ENCODE results near the gene TPST2. TPM values are rescaled to one million over a fixed set of nuclear protein-coding genes. Genes with fewer than 3 reads are reported as not detected.

TPST2 gene
- total RNA-seq, 1 donor from 2014 or later: 11.0 TPM

- no peaks in the 10 kb centered on the region for H3K27me3 Mint-ChIP-seq
- H3K4me1 Mint-ChIP-seq: peaks cover 8% of the 10 kb centered on the region
- ChIA-PET CTCF (no interaction called here), POLR2A (no interaction called here)
- no peak overlapping the region for H3K4me3 Mint-ChIP-seq
- peaks cover 8% of the 10 kb centered on the region for H3K36me3 Mint-ChIP-seq (ENCODE audit: low read depth)
- DNase-seq (no peak), ATAC-seq (ENCODE audit: low read depth) (no peak)
- no peak for TF ChIP-seq CTCF (IDR thresholded peaks at IDR 0.05)
- H3K27ac Mint-ChIP-seq: no peak overlapping the region
- H3K9me3 Mint-ChIP-seq: no peaks in the 10 kb centered on the region
- intact Hi-C loops (cut with micrococcal nuclease): no loop called here
These were observed 36.7 kb downstream of the TPST2 start for GRCh38 chr22:26553056-26553752.

GRCh38 chr22:26552466-26552865, 37.5 kb downstream of the TPST2 start:
- CTCF ChIA-PET: no interaction called here
- DNase-seq (no peak), ATAC-seq (ENCODE audit: low read depth) (no peak)
- no peak for TF ChIP-seq CTCF (IDR thresholded peaks at IDR 0.05)
- peaks cover 8% of the 10 kb centered on the region for H3K4me1 Mint-ChIP-seq
- no peaks in the 10 kb centered on the region for H3K9me3 Mint-ChIP-seq
- intact Hi-C loops (cut with micrococcal nuclease): no loop called here
- H3K27me3 Mint-ChIP-seq: no peaks in the 10 kb centered on the region
- no peak overlapping the region for H3K4me3 Mint-ChIP-seq
- POLR2A ChIA-PET: interaction anchor here (0.7 kb wide), 1 partner anchor 130 kb away, joined by 7 read pairs; no protein-coding TSS in a partner anchor
- no peak overlapping the region for H3K27ac Mint-ChIP-seq
- peaks cover 8% of the 10 kb centered on the region for H3K36me3 Mint-ChIP-seq (ENCODE audit: low read depth)

GRCh38 chr22:26551568-26551967, 38.4 kb downstream of the TPST2 start:
- intact Hi-C loops (cut with micrococcal nuclease): no loop called here

GRCh38 chr22:26550498-26551033, 39.4 kb downstream of the TPST2 start:
- POLR2A ChIA-PET: interaction anchor here (0.9 kb wide), 1 partner anchor 9 kb away, joined by 5 read pairs; no protein-coding TSS in a partner anchor

More at GRCh38 chr22:26551568-26551967, 38.4 kb downstream of the TPST2 start:
- Mint-ChIP-seq H3K4me3 (no peak overlapping the region), H3K9me3 (no peaks in the 10 kb centered on the region), H3K27ac (no peak overlapping the region), H3K4me1 (peaks cover 11% of the 10 kb centered on the region), H3K36me3 (ENCODE audit: low read depth) (peaks cover 8% of the 10 kb centered on the region), H3K27me3 (no peaks in the 10 kb centered on the region)
- DNase-seq (no peak), ATAC-seq (ENCODE audit: low read depth) (no peak)
- TF ChIP-seq CTCF (IDR thresholded peaks at IDR 0.05): no peak
- ChIA-PET CTCF (no interaction called here), POLR2A (interaction anchor here (0.7 kb wide), 1 partner anchor 129 kb away, joined by 7 read pairs; no protein-coding TSS in a partner anchor)

More at GRCh38 chr22:26550498-26551033, 39.4 kb downstream of the TPST2 start:
- Mint-ChIP-seq H3K36me3 (ENCODE audit: low read depth) (peaks cover 9% of the 10 kb centered on the region), H3K27me3 (no peaks in the 10 kb centered on the region), H3K9me3 (no peaks in the 10 kb centered on the region), H3K4me1 (peaks cover 17% of the 10 kb centered on the region), H3K4me3 (no peak overlapping the region), H3K27ac (no peak overlapping the region)
- CTCF ChIA-PET: no interaction called here
- intact Hi-C loops (cut with micrococcal nuclease): no loop called here
- ATAC-seq (ENCODE audit: low read depth): no peak
- TF ChIP-seq CTCF (IDR thresholded peaks at IDR 0.05): no peak
- DNase-seq: no peak
